MM.1S (cell line): ENCODE results near the gene EFCAB5.
"Not testable (repeated sequence)": the region's sequence is repeated elsewhere in the genome, so short reads cannot be mapped to it uniquely, and the experiment has no call there.

Experiments used
- DNase-seq: peaks from one replicate; pipeline ENCODE4 v3.0.0-alpha.2; 2015
- H2AFZ ChIP-seq: fragments of 300-600 bp; sonication (generic); 2 replicates; pipeline ENCODE4 v1.6.0; 2016; ENCODE audit warnings: antibody characterized with exemption, low read length
- H3F3A ChIP-seq: fragments of 300-600 bp; sonication (generic); 2 replicates; pipeline ENCODE4 v1.6.1; 2016; ENCODE audit warnings: mild to moderate bottlenecking, antibody characterized with exemption, low read length, moderate library complexity, mixed read lengths; ENCODE audit not compliant: insufficient read depth
- H3K27ac ChIP-seq: fragments of 300-600 bp; sonication (generic); 2 replicates; pipeline ENCODE4 v1.5.1; 2016; ENCODE audit warnings: mild to moderate bottlenecking, low read length
- H3K27me3 ChIP-seq: fragments of 300-600 bp; sonication (generic); replicated peaks from 2 replicates; pipeline ENCODE4 v1.6.0; 2016; ENCODE audit warnings: low read length; ENCODE audit not compliant: insufficient read depth
- H3K36me3 ChIP-seq: fragments of 300-600 bp; sonication (generic); replicated peaks from 2 replicates; pipeline ENCODE4 v1.6.1; 2016; ENCODE audit warnings: mild to moderate bottlenecking, low read length, mixed read lengths; ENCODE audit not compliant: insufficient read depth
- H3K4me1 ChIP-seq: fragments of 300-600 bp; sonication (generic); 2 replicates; pipeline ENCODE4 v1.6.1; 2016; ENCODE audit warnings: low read length, mixed read lengths
- H3K4me2 ChIP-seq: fragments of 300-600 bp; sonication (generic); 2 replicates; pipeline ENCODE4 v1.6.0; 2016; ENCODE audit warnings: low read depth, low read length
- H3K4me3 ChIP-seq: fragments of 300-600 bp; sonication (generic); 2 replicates; pipeline ENCODE4 v1.5.1; 2016; ENCODE audit warnings: low read length, mixed read lengths
- H3K79me2 ChIP-seq: fragments of 300-600 bp; sonication (generic); 2 replicates; pipeline ENCODE4 v1.6.1; 2016; ENCODE audit warnings: mixed run types, low read length, mixed read lengths
- H3K9ac ChIP-seq: fragments of 300-600 bp; sonication (generic); 2 replicates; pipeline ENCODE4 v1.6.1; 2016; ENCODE audit warnings: low read length, mixed read lengths
- H3K9me2 ChIP-seq: fragments of 300-600 bp; sonication (generic); replicated peaks from 2 replicates; pipeline ENCODE4 v1.6.1; 2016; ENCODE audit warnings: mild to moderate bottlenecking, low read length, mixed read lengths; ENCODE audit not compliant: insufficient read depth
- H3K9me3 ChIP-seq: fragments of 300-600 bp; sonication (generic); replicated peaks from 2 replicates; pipeline ENCODE4 v1.6.1; 2016; ENCODE audit warnings: mild to moderate bottlenecking, low read length, mixed read lengths; ENCODE audit not compliant: insufficient read depth
- H4K20me1 ChIP-seq: fragments of 300-600 bp; sonication (generic); 2 replicates; pipeline ENCODE4 v1.6.1; 2016; ENCODE audit warnings: mild to moderate bottlenecking, low read length, moderate library complexity, mixed read lengths; ENCODE audit not compliant: insufficient read depth
- EZH2 ChIP-seq: fragments of 300-600 bp; sonication (generic); optimal IDR thresholded peaks from 2 replicates; pipeline ENCODE3; 2017; ENCODE audit warnings: low read depth, mild to moderate bottlenecking, antibody characterized with exemption, low read length, mixed read lengths
- EZH2phosphoT487 ChIP-seq: fragments of 300-600 bp; sonication (generic); IDR thresholded peaks from 2 replicates; pipeline ENCODE4 v1.6.1; 2018; ENCODE audit warnings: antibody characterized with exemption, low read length
- TF ChIP-seq, protein P1 (sequence below): fragments of 300-600 bp; sonication (generic); IDR thresholded peaks from 2 replicates; pipeline ENCODE4 v1.5.1; 2016; ENCODE audit warnings: antibody characterized with exemption, low read length, mixed read lengths

The EFCAB5 gene

DNA sequence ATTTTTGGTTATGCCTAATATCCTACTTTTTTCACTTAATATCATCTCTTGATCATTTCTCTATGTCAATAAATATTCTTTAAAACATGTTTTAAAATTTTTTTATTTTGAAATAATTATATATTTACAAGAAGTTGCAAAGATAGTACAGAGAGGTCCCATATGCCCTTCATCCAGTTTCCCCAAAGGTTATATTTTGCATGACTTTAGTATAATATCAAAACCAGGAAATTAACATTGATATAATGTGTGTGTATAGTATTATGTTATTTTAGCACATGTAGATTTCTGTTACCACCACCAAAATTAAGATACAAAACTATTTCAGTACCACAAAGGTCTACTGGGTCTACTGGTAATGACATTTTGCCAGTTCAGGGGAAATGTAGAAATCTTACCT lies 60.7 kb downstream of the EFCAB5 start:
- no peak for DNase-seq
- peaks cover 6% of the 10 kb centered on the region for H3K4me1 ChIP-seq
- H3F3A ChIP-seq = no peaks in the 10 kb centered on the region
- no peaks in the 10 kb centered on the region for H3K36me3 ChIP-seq
- H3K4me3 ChIP-seq = no peak overlapping the region
- no peak overlapping the region for H3K27ac ChIP-seq
- H3K9ac ChIP-seq = no peak overlapping the region
- no peak overlapping the region for H3K4me2 ChIP-seq
- no peaks in the 10 kb centered on the region for H3K9me3 ChIP-seq
- H3K27me3 ChIP-seq = no peaks in the 10 kb centered on the region
- H3K79me2 ChIP-seq = no peaks in the 10 kb centered on the region
- no peaks in the 10 kb centered on the region for H4K20me1 ChIP-seq
- no peak overlapping the region for H2AFZ ChIP-seq
- no peaks in the 10 kb centered on the region for H3K9me2 ChIP-seq
- TF ChIP-seq, protein P1, sequence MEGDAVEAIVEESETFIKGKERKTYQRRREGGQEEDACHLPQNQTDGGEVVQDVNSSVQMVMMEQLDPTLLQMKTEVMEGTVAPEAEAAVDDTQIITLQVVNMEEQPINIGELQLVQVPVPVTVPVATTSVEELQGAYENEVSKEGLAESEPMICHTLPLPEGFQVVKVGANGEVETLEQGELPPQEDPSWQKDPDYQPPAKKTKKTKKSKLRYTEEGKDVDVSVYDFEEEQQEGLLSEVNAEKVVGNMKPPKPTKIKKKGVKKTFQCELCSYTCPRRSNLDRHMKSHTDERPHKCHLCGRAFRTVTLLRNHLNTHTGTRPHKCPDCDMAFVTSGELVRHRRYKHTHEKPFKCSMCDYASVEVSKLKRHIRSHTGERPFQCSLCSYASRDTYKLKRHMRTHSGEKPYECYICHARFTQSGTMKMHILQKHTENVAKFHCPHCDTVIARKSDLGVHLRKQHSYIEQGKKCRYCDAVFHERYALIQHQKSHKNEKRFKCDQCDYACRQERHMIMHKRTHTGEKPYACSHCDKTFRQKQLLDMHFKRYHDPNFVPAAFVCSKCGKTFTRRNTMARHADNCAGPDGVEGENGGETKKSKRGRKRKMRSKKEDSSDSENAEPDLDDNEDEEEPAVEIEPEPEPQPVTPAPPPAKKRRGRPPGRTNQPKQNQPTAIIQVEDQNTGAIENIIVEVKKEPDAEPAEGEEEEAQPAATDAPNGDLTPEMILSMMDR = no peak
- no peak for TF ChIP-seq EZH2
- TF ChIP-seq EZH2phosphoT487 = no peak

DNA sequence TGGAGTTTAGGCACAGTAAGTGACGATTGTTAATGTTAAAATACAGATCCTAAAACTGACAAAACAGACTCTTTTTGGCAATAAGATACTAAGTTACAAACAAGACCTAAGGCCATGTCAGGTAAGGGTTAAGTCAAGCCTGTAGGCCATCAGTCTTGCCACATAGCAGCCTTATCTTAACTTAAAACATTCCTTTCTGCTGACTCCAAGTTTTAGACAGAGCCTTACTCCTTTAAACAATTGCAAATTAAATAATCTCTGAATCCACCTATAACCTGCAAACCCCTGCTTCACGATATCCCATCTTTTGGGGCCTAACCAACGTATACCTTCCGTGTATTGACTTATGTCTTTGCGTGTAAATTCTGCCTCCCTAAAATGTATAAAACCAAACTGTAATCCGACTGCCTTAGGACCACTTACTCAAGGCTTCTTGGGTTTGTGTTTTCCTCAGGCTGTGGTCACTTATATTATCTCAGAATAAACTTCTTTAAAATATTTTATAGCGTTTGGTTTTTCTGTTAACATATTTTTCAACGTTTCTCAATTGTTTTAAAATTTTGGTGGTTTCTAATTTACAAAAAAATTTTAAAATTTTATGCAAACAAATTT lies 64.4 kb downstream of the EFCAB5 start:
- TF ChIP-seq EZH2 (no peak), EZH2phosphoT487 (no peak)
- TF ChIP-seq, protein P1 = no peak
- Histone ChIP-seq H3K9me2 (no peaks in the 10 kb centered on the region), H3K36me3 (no peaks in the 10 kb centered on the region), H3K9ac (no peak overlapping the region), H3K27ac (no peak overlapping the region), H3K4me3 (no peak overlapping the region), H2AFZ (no peak overlapping the region), H3K4me2 (no peak overlapping the region), H4K20me1 (no peaks in the 10 kb centered on the region), H3F3A (no peaks in the 10 kb centered on the region), H3K79me2 (no peaks in the 10 kb centered on the region), H3K27me3 (no peaks in the 10 kb centered on the region), H3K9me3 (no peaks in the 10 kb centered on the region), H3K4me1 (peaks cover 4% of the 10 kb centered on the region)
- DNase-seq = no peak

DNA sequence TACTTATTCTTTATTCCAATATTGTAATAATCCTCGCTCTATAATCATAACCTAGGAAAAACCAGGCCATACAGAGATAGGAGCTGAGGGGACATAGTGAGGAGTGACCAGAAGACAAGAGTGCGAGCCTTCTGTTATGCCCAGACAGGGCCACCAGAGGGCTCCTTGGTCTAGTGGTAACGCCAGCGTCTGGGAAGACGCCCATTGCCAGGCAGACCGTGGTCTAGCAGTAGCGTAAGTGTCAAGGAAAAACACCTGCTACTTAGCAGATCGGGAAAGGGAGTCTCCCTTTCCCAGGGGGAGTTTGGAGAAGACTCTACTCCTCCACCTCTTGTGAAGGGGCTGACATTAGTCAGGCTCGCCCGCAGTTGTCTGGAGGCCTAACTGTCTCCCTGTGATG lies 70.5 kb downstream of the EFCAB5 start:
- H3K9ac ChIP-seq, H3K36me3 ChIP-seq, H3K79me2 ChIP-seq, H3K9me3 ChIP-seq, H4K20me1 ChIP-seq, H3K4me2 ChIP-seq, DNase-seq, H2AFZ ChIP-seq, H3K9me2 ChIP-seq, H3K27me3 ChIP-seq, H3F3A ChIP-seq, H3K4me1 ChIP-seq, H3K4me3 ChIP-seq, H3K27ac ChIP-seq: not testable (repeated sequence)

DNA sequence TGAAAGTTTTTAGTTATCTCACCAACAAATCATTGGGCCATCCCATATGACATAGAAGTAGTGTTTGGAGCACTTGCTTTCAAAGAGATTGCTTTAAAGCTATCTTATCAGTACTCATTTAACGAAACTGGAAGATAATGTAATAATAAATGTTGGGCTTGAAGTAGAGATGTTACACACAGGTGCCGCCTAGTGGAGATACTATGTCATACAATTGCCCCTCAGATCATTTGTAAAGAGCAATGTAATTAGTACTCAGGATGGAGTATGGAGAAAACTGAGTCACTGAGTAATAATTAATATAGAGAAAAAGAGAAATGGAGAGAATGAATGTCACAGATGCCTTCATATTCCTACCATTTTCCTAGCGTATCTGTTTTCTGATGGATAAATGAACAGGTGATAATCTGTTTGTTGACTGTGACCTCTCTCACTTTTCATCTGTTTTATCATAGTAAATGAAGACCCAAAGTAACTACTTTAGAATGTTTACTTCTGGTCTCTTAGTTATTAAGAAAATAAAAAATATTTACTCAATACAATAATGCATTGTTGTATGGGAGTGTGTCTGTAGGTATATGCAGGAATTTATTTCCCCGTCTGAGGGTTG lies 80.4 kb downstream of the EFCAB5 start:
- Histone ChIP-seq H3F3A (no peaks in the 10 kb centered on the region), H3K9ac (no peak overlapping the region), H3K4me3 (no peak overlapping the region), H3K4me1 (no peaks in the 10 kb centered on the region), H3K9me3 (no peaks in the 10 kb centered on the region), H3K27ac (no peak overlapping the region), H4K20me1 (no peaks in the 10 kb centered on the region), H2AFZ (no peak overlapping the region), H3K9me2 (no peaks in the 10 kb centered on the region), H3K27me3 (no peaks in the 10 kb centered on the region), H3K4me2 (no peak overlapping the region), H3K36me3 (no peaks in the 10 kb centered on the region), H3K79me2 (no peaks in the 10 kb centered on the region)
- TF ChIP-seq EZH2phosphoT487 = no peak
- TF ChIP-seq, protein P1 = peak; percentile 86
- TF ChIP-seq EZH2 = no peak
- peak; percentile 62 for DNase-seq

DNA sequence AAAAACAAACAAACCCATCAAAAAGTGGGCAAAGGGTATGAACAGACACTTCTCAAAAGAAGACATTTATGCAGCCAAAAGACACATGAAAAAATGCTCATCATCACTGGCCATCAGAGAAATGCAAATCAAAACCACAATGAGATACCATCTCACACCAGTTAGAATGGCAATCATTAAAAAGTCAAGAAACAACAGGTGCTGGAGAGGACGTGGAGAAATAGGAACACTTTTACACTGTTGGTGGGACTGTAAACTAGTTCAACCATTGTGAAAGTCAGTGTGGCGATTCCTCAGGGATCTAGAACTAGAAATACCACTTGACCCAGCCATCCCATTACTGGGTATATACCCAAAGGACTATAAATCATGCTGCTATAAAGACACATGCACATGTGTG lies 83.9 kb downstream of the EFCAB5 start:
- H2AFZ ChIP-seq, H3K79me2 ChIP-seq, H4K20me1 ChIP-seq, DNase-seq, H3K27ac ChIP-seq, H3K9me2 ChIP-seq, H3K9me3 ChIP-seq, H3K4me3 ChIP-seq, H3K4me2 ChIP-seq, H3K9ac ChIP-seq, H3K27me3 ChIP-seq, H3K36me3 ChIP-seq, H3K4me1 ChIP-seq, H3F3A ChIP-seq: not testable (repeated sequence)
